HUDEP-2 (cell line): ENCODE results near the gene VASP.
A peak's percentile ranks its signal among the peaks of the same experiment; 100 is the strongest.
"Not testable (repeated sequence)": the region's sequence is repeated elsewhere in the genome, so short reads cannot be mapped to it uniquely, and the experiment has no call there.

ENCODE experiments used
- DNase-seq, 76 experiments: peaks; one replicate each; lab custom pipeline; 2025; ENCODE audit not compliant: unreplicated experiment in 76 of 76; lab: John Stamatoyannopoulos, UW

The VASP gene

DNA sequence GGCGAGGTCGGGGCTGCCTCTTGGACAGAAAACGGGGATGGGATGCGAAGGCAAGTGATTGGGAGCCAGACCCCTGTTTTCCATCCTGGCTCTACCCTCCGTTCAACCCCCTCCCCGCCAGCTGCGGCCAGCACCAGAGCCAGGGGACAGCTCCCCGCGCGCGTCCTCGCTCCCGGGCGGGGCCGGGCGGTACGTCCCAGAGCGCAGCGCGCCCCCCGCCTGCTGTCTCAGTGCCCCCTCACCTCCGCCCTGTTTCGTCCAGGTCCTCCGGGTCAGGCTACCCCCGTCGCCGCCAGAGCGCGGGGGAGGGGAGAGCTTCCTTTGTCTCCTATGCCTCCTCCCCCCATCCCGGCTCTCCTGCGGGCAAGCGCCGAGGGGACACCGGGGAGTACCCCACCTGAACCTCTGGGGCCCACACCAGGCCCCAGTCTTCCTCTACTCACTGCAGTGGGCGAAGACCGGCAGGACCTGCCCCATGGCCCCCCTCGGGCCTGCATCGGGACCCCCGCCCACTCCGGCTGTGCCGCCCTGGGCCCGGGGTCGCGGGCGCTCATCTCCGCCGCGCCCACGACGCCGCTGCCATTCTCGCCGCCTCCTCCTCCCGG, 10.8 kb upstream of the VASP start:
- peak in 16 of 76 experiments; percentile 10 to 45 (median 30) for DNase-seq

DNA sequence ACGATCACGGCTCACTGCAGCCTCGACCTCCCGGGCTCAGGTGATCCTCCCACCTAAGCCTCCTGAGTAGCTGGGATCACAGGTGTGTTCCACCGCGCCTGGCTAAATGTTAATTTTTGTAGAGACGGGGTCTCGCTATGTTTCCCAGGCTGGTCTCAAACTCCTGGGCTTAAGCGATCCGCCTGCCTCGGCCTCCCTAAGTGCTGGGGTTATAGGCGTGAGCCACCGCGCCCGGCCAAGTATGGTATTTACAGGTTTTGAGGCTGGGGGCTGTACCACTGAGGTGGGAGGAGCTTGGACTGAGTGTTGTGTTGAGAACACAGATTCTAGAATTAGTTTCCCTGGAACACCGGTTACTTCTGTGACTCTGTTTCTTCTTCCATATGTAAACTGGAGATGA, 9.5 kb upstream of the VASP start:
- DNase-seq, result no peak

DNA sequence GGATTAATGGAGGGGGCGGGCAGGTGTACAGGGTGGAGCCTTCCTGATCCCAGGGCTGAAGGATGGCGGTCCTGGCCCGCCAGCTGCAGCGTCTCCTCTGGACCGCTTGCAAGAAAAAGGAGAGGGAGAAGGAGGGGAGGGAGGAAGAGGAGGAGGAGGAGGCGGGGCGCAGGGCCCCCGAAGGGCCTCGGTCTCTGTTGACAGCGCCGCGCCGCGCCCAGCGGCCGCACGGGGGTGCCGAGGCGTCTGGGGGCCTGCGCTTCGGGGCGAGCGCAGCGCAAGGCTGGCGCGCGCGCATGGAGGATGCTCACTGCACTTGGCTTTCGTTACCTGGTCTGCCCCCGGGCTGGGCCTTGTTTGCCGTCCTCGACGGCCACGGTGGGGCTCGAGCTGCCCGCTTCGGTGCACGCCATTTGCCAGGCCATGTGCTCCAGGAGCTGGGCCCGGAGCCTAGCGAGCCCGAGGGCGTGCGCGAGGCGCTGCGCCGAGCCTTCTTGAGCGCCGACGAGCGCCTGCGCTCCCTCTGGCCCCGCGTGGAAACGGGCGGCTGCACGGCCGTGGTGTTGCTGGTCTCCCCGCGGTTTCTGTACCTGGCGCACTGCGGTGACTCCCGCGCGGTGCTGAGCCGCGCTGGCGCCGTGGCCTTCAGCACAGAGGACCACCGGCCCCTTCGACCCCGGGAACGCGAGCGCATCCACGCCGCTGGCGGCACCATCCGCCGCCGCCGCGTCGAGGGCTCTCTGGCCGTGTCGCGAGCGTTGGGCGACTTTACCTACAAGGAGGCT, 8.7 kb upstream of the VASP start, which contains the start of gene PPM1N:
Gene PPM1N, plus strand, starts transcription at position 33 of the 785 bp plus-strand sequence. Its CDS starts 30 bp downstream, at position 63.
- peak in 71 of 76 experiments; percentile 20 to 81 (median 62) for DNase-seq

DNA sequence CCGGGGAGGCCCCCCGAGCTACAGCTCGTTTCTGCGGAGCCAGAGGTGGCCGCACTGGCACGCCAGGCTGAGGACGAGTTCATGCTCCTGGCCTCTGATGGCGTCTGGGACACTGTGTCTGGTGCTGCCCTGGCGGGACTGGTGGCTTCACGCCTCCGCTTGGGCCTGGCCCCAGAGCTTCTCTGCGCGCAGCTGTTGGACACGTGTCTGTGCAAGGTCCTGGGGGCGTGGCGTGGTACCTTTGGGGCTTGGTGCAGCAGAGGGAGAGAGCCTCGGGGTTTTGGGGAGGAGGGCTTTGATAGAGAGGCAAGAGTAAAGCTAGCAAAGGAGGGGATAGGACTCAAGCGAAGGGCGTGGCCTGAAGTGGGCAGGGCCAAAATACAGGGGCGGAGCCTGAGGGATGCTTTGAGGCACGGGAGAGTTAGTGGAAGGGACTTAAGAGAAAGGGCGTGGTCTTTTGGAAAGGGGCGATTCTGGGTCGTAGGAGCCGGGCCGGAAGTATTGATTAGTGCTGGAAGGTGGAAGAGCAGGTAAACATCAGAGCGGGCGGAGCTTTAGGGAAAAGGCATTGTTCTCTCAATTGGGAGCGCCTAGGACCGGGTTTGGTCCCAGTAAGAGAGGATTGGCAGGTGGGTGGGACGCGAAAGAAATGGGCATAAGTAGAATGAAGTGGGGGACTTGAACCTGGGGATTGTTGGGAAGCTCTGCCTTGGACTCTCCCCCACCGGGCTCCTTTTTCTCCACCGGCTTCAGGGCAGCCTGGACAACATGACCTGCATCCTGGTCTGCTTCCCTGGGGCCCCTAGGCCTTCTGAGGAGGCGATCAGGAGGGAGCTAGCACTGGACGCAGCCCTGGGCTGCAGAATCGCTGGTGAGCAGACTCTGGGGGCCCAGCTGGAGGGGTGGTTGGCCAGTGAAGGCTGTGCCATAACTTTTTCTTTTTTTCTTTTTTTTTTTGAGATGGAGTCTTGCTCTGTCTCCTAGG, 7.8 kb upstream of the VASP start:
- DNase-seq, result peak in 74 of 76 experiments; percentile 58 to 96 (median 90)

DNA sequence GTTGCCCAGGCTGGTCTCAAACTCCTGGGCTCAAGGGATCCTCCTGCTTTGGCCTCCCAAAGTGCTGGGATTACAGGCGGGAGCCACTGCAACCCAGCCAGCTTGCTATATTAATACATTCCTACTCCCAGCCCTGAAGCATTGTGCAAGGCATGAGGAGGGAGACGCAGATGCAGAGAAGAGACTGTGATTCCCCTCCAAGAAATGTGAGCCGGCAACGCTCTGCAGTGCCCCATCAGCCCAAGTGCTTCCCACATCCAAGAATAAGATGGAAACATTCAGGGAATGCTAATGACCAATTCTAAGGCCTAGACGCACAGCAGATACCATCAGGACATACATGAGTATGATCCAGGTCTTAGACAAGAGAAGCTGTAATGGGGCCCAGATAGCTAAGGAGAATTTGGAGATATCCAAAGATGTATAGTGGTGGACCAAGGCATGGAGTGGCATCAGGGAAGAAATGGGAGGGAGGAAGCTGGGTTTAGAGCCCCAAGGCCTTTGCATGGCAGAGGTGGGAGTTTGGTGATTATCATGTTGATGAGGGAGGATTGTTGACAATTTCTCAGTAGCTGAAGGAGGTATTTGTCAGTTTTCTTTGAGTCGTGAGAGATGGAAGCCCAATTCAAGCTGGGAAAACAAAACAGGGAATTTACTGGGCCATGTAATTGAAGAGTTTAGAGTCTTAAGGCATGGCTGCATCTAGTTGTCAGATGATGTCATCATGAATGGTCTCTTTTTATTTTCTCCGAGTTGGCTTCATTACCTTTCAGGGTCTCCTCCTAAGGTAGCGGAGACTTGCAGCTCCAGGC, 6.2 kb upstream of the VASP start:
- DNase-seq, result no peak

DNA sequence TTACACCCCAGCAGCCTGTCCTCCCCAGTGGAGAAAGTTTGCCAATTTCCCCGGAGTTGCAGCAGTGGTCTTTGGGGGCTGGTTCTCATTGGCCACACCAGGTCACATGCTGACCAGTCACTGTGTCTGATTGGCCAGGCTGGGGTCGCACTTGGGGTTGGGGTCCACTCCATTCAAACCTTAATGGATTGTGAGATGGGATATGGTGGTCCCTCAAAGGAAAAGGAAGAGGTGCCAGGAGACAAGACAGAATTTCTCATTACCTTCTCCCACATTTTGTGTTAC, 5.6 kb upstream of the VASP start:
- no peak for DNase-seq

DNA sequence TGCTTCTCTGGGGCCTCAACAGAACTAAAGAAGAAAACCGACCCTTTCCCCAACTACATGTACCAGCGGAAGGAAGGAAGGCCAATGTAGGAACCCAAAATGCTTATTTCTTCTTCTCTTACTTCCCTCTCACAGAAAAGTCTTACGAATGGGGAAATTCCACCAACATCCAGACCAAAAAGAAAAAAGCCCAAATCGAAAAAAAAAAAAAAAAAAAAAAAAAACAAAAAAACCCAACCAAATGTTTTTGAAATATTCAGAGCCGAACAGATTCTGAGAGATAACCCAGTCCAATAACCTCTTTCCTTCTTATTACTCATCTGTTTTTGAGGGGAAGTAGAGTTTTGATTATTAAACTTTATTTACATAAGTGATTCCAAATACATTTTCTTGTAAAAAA, 5.2 kb upstream of the VASP start:
- DNase-seq, result no peak

DNA sequence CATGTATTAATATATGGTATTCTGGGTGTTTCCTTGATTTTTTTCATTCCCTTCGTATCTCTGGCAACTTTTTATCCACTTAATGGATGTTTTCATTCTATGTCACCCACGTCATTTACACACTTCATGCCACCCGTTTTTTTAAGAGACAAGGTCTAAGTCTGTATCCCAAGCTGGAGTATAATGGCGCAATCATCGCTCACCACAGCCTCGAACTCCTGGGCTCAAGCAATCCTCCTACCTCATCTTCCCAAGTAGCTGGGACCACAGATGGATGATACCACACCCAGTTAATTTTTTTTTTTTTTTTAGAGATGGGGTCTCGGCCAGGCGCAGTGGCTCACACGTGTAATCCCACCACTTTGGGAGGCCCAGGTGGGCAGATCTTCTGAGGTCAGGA, 3.4 kb upstream of the VASP start:
- no peak for DNase-seq

DNA sequence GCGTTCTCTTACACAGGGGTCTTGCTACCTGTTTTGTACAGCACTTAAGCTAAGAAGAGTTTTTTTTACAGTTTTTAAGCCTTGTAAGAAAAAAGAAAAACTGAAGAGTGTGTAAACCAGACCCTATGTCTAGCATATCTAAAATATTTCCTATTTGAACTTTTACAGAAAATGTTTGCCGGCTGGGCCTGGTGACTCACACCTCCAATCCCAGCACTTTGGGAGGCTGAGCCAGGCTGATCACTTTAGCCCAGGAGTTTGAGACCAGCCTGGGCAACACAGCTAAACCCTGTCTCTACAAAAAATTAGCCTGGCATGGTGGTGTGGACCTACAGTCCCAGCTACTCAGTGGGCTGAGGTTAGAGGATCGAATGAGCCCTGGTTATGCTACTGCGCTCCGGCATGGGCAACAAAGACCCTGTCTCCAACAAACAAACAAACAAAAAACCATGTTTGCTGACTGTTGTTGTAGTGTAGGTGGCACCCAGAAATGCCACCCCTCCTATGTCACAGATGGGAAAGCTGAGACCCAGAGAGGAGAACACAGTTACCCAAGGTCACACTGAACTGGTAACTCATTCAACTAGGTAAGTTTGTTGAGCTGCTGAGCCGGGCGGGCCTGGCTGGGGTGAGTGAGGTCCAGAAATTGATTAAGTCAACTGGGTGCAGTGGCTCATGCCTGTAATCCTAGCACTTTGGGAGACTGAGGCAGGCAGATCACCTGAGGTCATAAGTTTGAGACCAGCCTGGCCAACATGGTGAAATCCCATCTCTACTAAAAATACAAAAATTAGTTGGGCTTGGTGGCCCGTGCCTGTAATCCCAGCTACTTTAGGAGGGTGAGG, 1.9 kb upstream of the VASP start:
- DNase-seq, result peak in 1 of 76 experiments; percentile 20

DNA sequence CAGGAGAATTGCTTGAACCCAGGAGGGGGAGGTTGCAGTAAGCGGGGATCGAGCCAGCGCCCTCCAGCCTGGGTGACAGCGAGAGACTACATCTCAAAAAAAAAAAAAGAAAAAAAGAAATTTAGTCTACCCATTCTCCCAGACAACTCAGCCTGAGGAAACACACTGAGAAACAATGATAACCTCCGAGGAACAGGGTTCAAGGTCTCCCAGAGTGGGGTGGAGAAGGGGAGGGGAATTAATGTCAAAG, 1.4 kb upstream of the VASP start:
- DNase-seq, result no peak

DNA sequence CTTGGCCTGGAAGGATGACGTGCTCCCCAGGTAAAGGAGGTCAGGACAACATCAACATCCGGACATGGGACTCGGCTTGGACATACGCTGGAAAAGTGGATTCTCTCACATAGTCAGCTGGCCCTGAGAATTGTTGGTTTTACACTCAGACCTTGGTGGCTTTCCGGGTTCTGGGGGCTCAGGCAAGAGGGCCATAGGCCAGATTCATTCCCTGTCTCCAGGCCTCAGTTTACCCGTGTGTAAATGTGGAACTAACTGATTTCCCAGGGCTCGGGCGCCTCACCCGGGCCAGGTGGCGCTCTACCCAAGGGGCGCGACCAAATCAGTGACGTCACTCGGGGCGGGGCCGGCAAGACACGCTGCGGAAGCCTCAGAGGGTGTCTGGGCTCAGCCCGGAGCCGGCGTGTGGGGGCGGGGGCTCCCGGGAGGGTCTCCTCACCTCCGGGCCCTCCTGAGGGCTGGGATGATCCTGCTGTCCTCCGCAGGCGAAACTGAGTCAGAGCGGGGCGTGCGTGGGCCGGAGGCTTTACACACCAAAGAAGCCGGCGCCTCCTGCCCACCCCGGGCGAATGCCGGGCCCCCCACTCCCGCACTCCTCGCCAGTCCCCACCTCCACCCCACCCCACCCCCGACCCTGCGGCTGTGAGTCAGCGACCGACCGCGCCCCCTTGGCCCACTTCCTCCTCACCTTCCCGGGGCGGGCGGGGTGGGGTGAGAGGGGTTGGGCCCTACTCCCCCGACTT, 862 bp upstream of the VASP start:
- DNase-seq, result peak in 75 of 76 experiments; percentile 70 to 99 (median 92)

DNA sequence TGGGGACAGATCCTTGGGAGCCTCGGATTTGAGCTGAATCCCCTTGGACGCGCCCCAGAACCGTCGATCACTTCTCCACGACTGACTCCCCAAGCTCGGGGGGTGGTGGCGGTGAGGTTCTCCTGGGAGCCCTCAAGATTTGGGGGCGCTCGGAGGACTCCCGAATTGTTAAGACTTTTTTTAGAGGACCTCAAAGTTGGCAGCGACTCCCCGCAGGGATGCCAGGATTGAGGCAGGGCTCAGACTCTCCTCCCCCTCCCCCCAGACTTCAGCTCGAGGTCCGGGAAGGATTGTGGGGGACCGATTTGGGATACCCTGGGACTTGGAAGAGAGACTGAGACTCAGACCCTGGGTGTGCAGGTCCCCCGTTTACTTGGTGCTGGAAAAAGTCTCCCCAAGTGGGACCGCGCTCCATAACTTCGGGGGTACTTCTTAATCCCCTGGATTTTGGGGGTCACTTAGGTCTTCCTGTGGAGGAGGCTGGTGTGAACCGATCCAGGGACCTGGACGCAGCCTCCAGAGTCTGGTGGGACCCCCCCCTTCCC, 665 bp downstream of the VASP start:
- DNase-seq, result peak in 6 of 76 experiments; percentile 18 to 45 (median 24)

DNA sequence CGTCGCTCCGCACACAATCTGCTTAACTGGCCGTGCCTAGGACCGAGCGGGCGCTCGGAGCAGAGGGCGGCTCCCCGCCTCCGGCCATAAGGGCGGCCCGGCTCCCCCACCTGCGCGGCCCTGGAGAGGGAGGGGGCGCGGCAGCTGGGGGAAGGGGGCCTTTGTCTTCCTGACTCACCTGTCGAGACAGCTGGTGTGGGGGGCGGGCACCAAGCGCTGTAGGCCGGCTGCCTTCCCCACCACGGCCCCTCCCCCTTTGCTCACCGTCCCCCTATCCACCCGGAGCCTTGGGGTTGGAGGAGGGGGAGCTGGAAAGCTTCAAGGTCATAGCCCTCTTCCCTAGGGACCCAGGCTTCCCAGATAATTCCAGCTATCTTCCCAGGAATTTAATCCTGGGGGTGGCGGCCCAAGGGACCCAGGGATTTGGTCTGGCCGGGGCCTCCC, 1.2 kb downstream of the VASP start:
- peak in 8 of 76 experiments; percentile 14 to 33 (median 18) for DNase-seq

DNA sequence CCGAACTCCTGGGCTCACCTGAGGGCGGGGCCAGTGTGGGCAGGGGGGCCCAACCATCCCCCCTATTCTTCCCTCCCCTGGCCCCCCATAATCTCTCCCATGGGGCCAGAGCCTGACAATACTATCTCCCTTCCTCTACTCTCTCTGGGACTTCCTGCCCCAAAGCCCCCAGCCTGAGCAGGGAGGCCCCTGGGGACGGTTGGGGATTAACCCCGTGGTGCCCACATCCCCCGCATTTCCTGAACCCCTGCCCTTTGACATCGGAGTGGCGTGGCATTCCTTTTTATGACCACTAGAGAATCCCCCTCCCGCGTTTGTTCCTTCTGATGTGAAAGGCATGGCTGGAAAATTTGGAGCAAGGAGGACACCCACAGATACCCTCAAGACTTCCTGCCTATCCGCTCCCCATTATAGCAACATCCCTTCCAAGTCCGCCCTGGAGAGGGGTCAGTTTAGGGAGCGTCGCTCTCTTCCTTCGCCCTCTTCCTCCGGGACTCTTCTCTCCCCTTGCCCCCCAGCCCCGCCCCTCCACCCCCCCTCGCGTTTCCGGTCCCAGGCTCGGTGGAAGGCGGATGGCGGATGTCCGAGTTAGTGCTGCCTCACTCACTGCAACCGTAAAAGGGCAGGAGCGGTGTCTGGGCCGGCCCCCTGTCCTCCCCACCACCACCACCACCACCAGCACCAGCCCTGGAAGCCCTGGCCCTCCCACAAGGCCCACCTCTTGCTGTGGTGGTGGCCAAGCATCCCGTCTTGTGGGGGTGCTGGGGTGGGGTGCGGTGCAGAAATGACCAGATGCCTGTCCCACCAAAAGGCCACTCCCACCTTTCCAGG, 1.8 kb downstream of the VASP start:
- peak in 41 of 76 experiments; percentile 9 to 67 (median 42) for DNase-seq

DNA sequence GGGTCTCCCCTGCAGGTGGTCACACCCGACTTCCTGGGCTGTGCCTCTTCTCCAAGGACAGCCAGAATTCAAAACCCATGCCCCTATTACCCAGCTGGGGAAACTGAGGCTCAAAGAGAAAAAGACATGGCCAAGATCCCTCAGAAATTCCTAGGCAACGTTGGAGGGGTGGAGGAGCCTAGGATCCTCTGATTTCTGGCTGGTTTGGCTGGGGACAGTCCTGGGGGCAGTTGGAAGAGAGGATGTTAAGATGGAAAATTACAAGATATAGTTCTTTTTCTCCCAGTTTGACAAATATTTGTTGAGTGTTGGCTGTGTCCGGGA, 2.4 kb downstream of the VASP start:
- no peak for DNase-seq

DNA sequence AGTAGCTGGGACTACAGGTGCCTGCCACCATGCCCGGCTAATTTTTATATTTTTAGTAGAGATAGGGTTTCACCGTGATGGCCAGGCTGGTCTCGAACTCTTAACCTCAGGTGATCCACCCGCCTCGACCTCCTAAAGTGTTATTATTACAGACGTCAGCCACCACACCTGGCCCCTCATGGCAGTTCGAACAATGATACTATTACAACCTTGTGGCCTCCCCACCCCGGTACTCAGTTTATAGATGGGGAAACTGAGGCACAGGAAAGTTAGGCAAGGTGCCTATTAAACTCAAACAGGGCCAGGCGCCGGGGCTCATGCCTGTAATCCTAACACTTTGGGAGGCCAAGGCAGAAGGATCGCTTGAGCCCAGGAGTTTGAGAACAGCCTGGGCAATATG, 3.1 kb downstream of the VASP start:
- DNase-seq, result not testable (repeated sequence)

DNA sequence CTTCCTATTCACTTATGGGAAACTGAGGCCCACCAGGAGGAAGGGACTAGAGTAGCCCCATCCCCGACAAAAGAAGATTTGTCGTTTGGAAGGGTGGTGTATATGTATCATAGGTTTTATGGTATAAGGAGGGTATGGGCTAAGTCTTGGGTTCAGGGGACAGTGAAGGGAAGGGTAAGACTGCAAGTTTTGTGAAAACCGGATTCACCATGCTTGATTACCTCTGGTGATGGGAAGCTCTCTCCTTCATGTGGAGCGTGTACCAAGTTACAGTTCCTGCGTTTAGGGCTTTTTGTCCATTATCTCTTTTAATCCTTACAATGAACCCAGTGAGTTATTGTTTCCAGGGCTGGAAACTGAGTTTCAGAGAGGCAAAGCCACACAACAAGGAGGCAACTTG, 3.8 kb downstream of the VASP start:
- DNase-seq, result no peak

DNA sequence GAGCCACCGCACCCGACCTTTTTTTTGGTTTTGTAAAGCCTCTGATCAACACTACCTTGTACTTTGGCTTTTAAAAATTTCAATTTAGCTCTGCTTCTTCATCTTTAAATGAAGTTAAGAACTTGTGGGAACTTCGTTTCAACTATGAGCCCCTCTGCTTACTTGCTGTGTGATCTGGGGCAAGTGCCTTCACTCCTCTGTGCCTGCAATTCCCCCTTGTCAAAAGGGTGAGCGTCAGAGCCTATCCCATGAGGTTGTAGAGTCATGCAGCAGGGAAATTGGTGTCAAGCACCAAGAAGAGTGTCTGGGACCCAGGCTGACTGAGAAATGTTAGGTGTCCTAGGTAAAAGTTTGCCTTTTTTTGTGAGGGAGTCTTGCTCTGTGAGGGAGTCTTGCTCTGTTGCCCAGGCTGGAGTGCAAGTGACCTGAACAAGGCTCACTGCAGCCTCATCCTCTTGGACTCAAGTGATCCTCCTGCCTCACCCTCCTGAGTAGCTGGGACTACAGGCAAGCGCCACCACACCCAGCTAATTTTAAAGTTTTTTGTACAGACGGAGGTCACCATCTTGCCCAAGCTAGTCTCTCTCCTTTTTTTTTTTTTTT, 5.7 kb downstream of the VASP start:
- DNase-seq, result no peak
